GM13977 (cell line): ENCODE measurements around the gene CCDC39.
"Not testable (repeated sequence)": the region's sequence is repeated elsewhere in the genome, so short reads cannot be mapped to it uniquely, and the experiment has no call there.

Source experiments
- DNase-seq: peaks from one replicate; pipeline ENCODE4 v3.0.0; 2012; ENCODE audit warnings: low spot score
- in situ Hi-C: fragments of 300-500 bp; cut with MboI; formaldehyde crosslinking; loops from one replicate; pipeline ENCODE4 v1.12.0; 2022; ENCODE audit warnings: low sequenced_read_pairs, low pct_unique_long_range_greater_than_20kb, mixed read lengths, inconsistent platforms; ENCODE audit not compliant: unreplicated experiment
- TF ChIP-seq, protein P1 (sequence below): IDR thresholded peaks from 2 replicates; pipeline ENCODE4 v1.5.1; 2012; ENCODE audit warnings: mild to moderate bottlenecking, control low read depth; ENCODE audit not compliant: insufficient read depth; ENCODE audit errors: extremely low read depth, missing control alignments

The CCDC39 gene

GRCh38 chr3:180594631-180595558 is 84.4 kb downstream of the CCDC39 start:
- no peak for DNase-seq
- in situ Hi-C loops, result no loop called here
- TF ChIP-seq, protein P1, sequence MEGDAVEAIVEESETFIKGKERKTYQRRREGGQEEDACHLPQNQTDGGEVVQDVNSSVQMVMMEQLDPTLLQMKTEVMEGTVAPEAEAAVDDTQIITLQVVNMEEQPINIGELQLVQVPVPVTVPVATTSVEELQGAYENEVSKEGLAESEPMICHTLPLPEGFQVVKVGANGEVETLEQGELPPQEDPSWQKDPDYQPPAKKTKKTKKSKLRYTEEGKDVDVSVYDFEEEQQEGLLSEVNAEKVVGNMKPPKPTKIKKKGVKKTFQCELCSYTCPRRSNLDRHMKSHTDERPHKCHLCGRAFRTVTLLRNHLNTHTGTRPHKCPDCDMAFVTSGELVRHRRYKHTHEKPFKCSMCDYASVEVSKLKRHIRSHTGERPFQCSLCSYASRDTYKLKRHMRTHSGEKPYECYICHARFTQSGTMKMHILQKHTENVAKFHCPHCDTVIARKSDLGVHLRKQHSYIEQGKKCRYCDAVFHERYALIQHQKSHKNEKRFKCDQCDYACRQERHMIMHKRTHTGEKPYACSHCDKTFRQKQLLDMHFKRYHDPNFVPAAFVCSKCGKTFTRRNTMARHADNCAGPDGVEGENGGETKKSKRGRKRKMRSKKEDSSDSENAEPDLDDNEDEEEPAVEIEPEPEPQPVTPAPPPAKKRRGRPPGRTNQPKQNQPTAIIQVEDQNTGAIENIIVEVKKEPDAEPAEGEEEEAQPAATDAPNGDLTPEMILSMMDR, result peak; percentile 55

- DNase-seq, in situ Hi-C loops: not testable (repeated sequence)
Measured at GRCh38 chr3:180593631-180594030, 85.7 kb downstream of the CCDC39 start.

DNA sequence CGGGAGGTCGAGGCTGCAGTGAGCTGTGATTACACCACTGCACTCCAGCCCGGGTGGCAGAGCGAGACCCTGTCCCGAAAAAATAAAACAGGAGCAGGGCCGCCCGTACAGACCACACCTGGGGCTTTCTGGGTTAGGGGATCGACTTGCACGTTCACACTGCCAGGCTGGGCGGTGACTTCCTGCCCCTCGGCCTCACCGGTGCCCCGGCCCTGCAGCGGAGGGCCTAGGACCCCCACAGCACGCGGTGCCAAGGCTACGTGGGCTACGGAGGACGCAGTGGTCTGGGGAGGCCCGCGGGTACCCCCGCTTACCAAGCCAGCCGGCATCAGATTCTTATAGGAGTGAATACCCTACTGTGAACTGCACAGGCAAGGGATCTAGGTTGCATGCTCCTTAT is 88.9 kb downstream of the CCDC39 start:
- in situ Hi-C loops, result no loop called here
- TF ChIP-seq, protein P1, result no peak
- no peak for DNase-seq

- in situ Hi-C loops, result no loop called here
- DNase-seq, result no peak
Measured at GRCh38 chr3:180580934-180581333, 98.4 kb downstream of the CCDC39 start.

DNA sequence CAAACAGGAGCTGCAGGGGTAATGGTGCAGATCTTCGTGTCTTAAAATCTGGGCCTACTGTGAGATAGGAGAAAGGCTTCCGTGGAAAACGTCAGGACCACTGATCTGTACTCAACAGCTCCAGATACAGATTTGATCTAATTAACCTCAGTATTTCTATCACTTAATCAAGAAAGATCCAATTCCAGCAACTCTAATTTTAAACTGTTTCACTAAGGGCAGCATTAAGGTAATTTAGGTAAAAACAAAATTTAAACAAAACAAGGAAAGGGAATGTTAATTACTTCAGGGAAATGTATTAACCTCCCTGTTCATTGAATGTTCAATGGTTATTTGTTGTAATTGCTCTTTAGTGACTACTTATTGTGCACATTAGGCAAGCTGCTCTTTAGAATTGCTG is 103.7 kb downstream of the CCDC39 start:
- in situ Hi-C loops, result no loop called here
- TF ChIP-seq, protein P1, result no peak
- no peak for DNase-seq

More at GRCh38 chr3:180580934-180581333, 98.4 kb downstream of the CCDC39 start:
- TF ChIP-seq, protein P1, result no peak

DNA sequence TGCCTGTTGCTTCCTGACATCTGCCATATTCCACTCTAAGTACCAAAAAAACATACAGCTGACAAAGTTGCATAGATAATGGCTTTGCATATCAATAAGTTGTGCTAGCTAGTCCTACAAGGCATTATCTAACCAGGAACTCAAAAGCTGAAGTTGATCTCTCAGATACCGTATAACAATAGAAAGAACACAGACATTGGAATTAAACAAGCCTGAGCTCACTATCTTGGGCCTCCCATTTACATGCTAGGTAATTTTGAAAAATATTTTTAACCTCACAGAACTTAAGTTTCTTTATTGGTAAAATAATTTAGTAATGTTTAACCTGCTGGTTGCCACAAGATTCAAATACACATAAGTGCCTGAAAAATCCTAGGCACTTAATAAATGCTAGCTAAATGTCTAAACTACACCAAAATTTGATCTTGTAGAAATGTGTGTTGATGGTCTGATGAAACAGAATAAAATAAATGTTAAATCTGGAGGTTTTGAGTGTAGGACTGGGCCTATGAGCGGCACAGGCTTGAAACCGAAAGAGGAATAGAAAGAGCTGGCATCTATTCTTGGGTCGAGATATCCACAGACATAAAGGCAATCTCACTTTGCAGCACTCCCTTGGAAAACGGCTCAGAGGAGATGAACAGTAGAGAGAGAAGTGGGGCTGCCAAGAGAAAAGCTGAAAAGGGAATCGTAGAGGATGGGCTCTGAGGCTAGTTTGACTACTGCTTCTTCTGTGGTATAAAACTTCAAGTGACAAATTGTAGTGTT is 107.3 kb downstream of the CCDC39 start:
- in situ Hi-C loops, result no loop called here
- TF ChIP-seq, protein P1, result no peak
- DNase-seq, result no peak

- DNase-seq, result no peak
- TF ChIP-seq, protein P1, result no peak
- in situ Hi-C loops, result no loop called here
Measured at GRCh38 chr3:180570238-180570637, 109.1 kb downstream of the CCDC39 start.
